Measurements from ENCODE around the gene PNMT. TPM values are rescaled to one million over a fixed set of nuclear protein-coding genes. Genes with fewer than 3 reads are reported as not detected.
A peak's percentile ranks its signal among the peaks of the same experiment; 100 is the strongest.

The PNMT gene
- not detected in 2 replicates for polyA plus RNA-seq (2011; rRNA removed)
- not detected in 2 replicates for polyA minus RNA-seq (2011; rRNA and poly(A)+ RNA removed)

- POLR2A ChIA-PET: no interaction called here
- no peak within 1 kb of the TSS for H3K4me3 ChIP-seq (ENCODE audit: low read depth, low read length)
- peaks cover 19% of the 10 kb centered on the region for H3K27me3 ChIP-seq (ENCODE audit: control insufficient read depth, insufficient read depth, low read length)
- DNase-seq (ENCODE audit: low read depth): no peak
- CTCF ChIA-PET: interaction anchor here (1.0 to 16.9 kb wide), 14 partner anchors 8 to 62 kb away, joined by 3 to 185 read pairs (median 4); partner anchors contain the start of genes MIEN1, PGAP3 and PPP1R1B
- H3K36me3 ChIP-seq (ENCODE audit: control insufficient read depth, insufficient read depth, low read length): no peaks in the 10 kb centered on the region
- peak; percentile 66 for TF ChIP-seq CTCF (IDR thresholded peaks at IDR 0.05; ENCODE audit: insufficient read depth, low read depth, low read length)
Observed at GRCh38 chr17:39667945-39668924, at the start of gene PNMT. Gene PNMT (plus strand): TSS chr17:39668453. CDS start chr17:39668476, 23 bp downstream.

GRCh38 chr17:39618956-39619785 lies 49.1 kb upstream of the PNMT start:
- no peak for DNase-seq (ENCODE audit: low read depth)
- TF ChIP-seq CTCF (IDR thresholded peaks at IDR 0.05; ENCODE audit: insufficient read depth, low read depth, low read length): no peak
- Histone ChIP-seq H3K27me3 (ENCODE audit: control insufficient read depth, insufficient read depth, low read length) (peaks cover 17% of the 10 kb centered on the region), H3K36me3 (ENCODE audit: control insufficient read depth, insufficient read depth, low read length) (no peaks in the 10 kb centered on the region), H3K4me3 (ENCODE audit: low read depth, low read length) (no peak overlapping the region)
- ChIA-PET CTCF (interaction anchor here (0.9 to 8.7 kb wide), 8 partner anchors 9 to 136 kb away, joined by 3 to 193 read pairs (median 56); partner anchors contain the start of genes PNMT, STARD3 and TCAP), POLR2A (no interaction called here)

GRCh38 chr17:39619786-39620101 lies 48.5 kb upstream of the PNMT start:
- ChIA-PET POLR2A (no interaction called here), CTCF (interaction anchor here (0.9 to 8.7 kb wide), 6 partner anchors 9 to 136 kb away, joined by 3 to 193 read pairs (median 132); partner anchors contain the start of genes PNMT, STARD3 and TCAP)
- DNase-seq (ENCODE audit: low read depth): no peak
- no peaks in the 10 kb centered on the region for H3K36me3 ChIP-seq (ENCODE audit: control insufficient read depth, insufficient read depth, low read length)
- peaks cover 17% of the 10 kb centered on the region for H3K27me3 ChIP-seq (ENCODE audit: control insufficient read depth, insufficient read depth, low read length)
- TF ChIP-seq CTCF (IDR thresholded peaks at IDR 0.05; ENCODE audit: insufficient read depth, low read depth, low read length): no peak
- no peak overlapping the region for H3K4me3 ChIP-seq (ENCODE audit: low read depth, low read length)

DNA sequence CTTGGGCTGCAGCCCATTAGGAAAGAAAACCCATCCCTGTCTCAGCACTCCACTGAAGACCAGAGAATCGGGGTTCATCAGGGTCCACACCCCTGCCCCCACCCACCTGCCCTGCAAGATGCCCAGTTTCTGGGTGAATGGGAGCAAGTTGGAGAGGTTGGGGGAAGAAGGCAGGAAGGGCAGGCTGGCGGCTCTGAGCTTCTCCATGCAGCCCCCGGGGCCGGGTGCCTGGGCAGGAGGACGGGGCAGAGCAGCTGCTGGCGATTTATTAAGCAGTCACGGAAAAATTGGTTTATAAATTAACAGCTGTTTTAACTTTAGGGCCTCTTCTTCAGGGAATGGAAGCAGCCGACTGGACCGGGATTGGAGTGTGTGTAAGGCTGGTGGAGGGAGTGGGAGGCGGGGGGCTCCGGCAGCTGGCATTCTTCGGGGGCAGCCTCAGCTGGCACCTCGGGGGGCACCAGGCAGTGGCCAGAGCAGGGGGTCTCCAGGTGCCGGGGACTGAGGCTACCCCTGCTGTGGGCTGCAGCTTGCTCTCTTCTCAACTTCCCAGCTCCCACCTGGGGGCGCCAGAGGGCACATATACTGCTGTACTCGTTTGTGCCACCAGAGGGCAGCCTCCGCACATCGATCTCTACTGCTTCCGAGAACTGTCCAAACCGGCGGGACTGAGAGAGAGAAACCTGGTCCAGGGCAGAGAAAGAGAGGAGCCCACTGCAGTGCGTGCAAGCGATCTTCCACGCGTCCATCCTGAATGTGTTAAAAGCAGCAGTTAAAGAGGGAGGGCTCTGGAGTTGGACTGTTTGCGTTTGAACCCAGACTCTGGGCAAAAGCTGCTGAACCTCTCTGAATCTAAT lies 46.5 kb upstream of the PNMT start:
- no peak for DNase-seq (ENCODE audit: low read depth)
- POLR2A ChIA-PET: no interaction called here
- peaks cover 22% of the 10 kb centered on the region for H3K27me3 ChIP-seq (ENCODE audit: control insufficient read depth, insufficient read depth, low read length)
- CTCF ChIA-PET: interaction anchor here (0.6 to 8.7 kb wide), 62 partner anchors 9 to 415 kb away, joined by 3 to 193 read pairs (median 4); partner anchors contain the start of genes ERBB2, MIEN1, PGAP3 and PNMT
- H3K36me3 ChIP-seq (ENCODE audit: control insufficient read depth, insufficient read depth, low read length): no peaks in the 10 kb centered on the region; the same call in 1 of the 2 replicates
- peak; percentile 100 for TF ChIP-seq CTCF (IDR thresholded peaks at IDR 0.05; ENCODE audit: insufficient read depth, low read depth, low read length)
- no peak overlapping the region for H3K4me3 ChIP-seq (ENCODE audit: low read depth, low read length)
